MM.1S (cell line): ENCODE results near the gene SDF2L1.
A peak's percentile ranks its signal among the peaks of the same experiment; 100 is the strongest.

ENCODE experiments used
- DNase-seq: peaks from one replicate; pipeline ENCODE4 v3.0.0-alpha.2; 2015
- H2AFZ ChIP-seq: fragments of 300-600 bp; sonication (generic); 2 replicates; pipeline ENCODE4 v1.6.0; 2016; ENCODE audit warnings: antibody characterized with exemption, low read length
- H3F3A ChIP-seq: fragments of 300-600 bp; sonication (generic); 2 replicates; pipeline ENCODE4 v1.6.1; 2016; ENCODE audit warnings: mild to moderate bottlenecking, antibody characterized with exemption, low read length, moderate library complexity, mixed read lengths; ENCODE audit not compliant: insufficient read depth
- H3K27ac ChIP-seq: fragments of 300-600 bp; sonication (generic); 2 replicates; pipeline ENCODE4 v1.5.1; 2016; ENCODE audit warnings: mild to moderate bottlenecking, low read length
- H3K27me3 ChIP-seq: fragments of 300-600 bp; sonication (generic); replicated peaks from 2 replicates; pipeline ENCODE4 v1.6.0; 2016; ENCODE audit warnings: low read length; ENCODE audit not compliant: insufficient read depth
- H3K36me3 ChIP-seq: fragments of 300-600 bp; sonication (generic); replicated peaks from 2 replicates; pipeline ENCODE4 v1.6.1; 2016; ENCODE audit warnings: mild to moderate bottlenecking, low read length, mixed read lengths; ENCODE audit not compliant: insufficient read depth
- H3K4me1 ChIP-seq: fragments of 300-600 bp; sonication (generic); 2 replicates; pipeline ENCODE4 v1.6.1; 2016; ENCODE audit warnings: low read length, mixed read lengths
- H3K4me2 ChIP-seq: fragments of 300-600 bp; sonication (generic); 2 replicates; pipeline ENCODE4 v1.6.0; 2016; ENCODE audit warnings: low read depth, low read length
- H3K4me3 ChIP-seq: fragments of 300-600 bp; sonication (generic); 2 replicates; pipeline ENCODE4 v1.5.1; 2016; ENCODE audit warnings: low read length, mixed read lengths
- H3K79me2 ChIP-seq: fragments of 300-600 bp; sonication (generic); 2 replicates; pipeline ENCODE4 v1.6.1; 2016; ENCODE audit warnings: mixed run types, low read length, mixed read lengths
- H3K9ac ChIP-seq: fragments of 300-600 bp; sonication (generic); 2 replicates; pipeline ENCODE4 v1.6.1; 2016; ENCODE audit warnings: low read length, mixed read lengths
- H3K9me2 ChIP-seq: fragments of 300-600 bp; sonication (generic); replicated peaks from 2 replicates; pipeline ENCODE4 v1.6.1; 2016; ENCODE audit warnings: mild to moderate bottlenecking, low read length, mixed read lengths; ENCODE audit not compliant: insufficient read depth
- H3K9me3 ChIP-seq: fragments of 300-600 bp; sonication (generic); replicated peaks from 2 replicates; pipeline ENCODE4 v1.6.1; 2016; ENCODE audit warnings: mild to moderate bottlenecking, low read length, mixed read lengths; ENCODE audit not compliant: insufficient read depth
- H4K20me1 ChIP-seq: fragments of 300-600 bp; sonication (generic); 2 replicates; pipeline ENCODE4 v1.6.1; 2016; ENCODE audit warnings: mild to moderate bottlenecking, low read length, moderate library complexity, mixed read lengths; ENCODE audit not compliant: insufficient read depth
- CTCF ChIP-seq: fragments of 300-600 bp; sonication (generic); IDR thresholded peaks from 2 replicates; pipeline ENCODE4 v1.5.1; 2016; ENCODE audit warnings: antibody characterized with exemption, low read length, mixed read lengths
- EZH2 ChIP-seq: fragments of 300-600 bp; sonication (generic); optimal IDR thresholded peaks from 2 replicates; pipeline ENCODE3; 2017; ENCODE audit warnings: low read depth, mild to moderate bottlenecking, antibody characterized with exemption, low read length, mixed read lengths
- EZH2phosphoT487 ChIP-seq: fragments of 300-600 bp; sonication (generic); IDR thresholded peaks from 2 replicates; pipeline ENCODE4 v1.6.1; 2018; ENCODE audit warnings: antibody characterized with exemption, low read length

SDF2L1 gene

GRCh38 chr22:21650280-21650679 is 8.2 kb downstream of the SDF2L1 start:
- H3K4me1 ChIP-seq = peaks cover 7% of the 10 kb centered on the region
- no peaks in the 10 kb centered on the region for H3K36me3 ChIP-seq
- H2AFZ ChIP-seq = no peak overlapping the region
- no peak overlapping the region for H3K4me2 ChIP-seq
- no peak overlapping the region for H3K4me3 ChIP-seq
- no peak overlapping the region for H3K27ac ChIP-seq
- no peak overlapping the region for H3K9ac ChIP-seq
- H4K20me1 ChIP-seq = no peaks in the 10 kb centered on the region
- no peaks in the 10 kb centered on the region for H3K9me2 ChIP-seq
- H3K79me2 ChIP-seq = peaks cover 11% of the 10 kb centered on the region; the same call in 1 of the 2 replicates
- H3K9me3 ChIP-seq = no peaks in the 10 kb centered on the region
- no peak for TF ChIP-seq CTCF
- no peak for TF ChIP-seq EZH2phosphoT487
- TF ChIP-seq EZH2 = no peak
- DNase-seq = no peak
- H3K27me3 ChIP-seq = no peaks in the 10 kb centered on the region
- peaks cover 15% of the 10 kb centered on the region for H3F3A ChIP-seq

GRCh38 chr22:21650823-21651520 is 8.9 kb downstream of the SDF2L1 start:
- peaks cover 11% of the 10 kb centered on the region; the same call in 1 of the 2 replicates for H3K79me2 ChIP-seq
- H3K9me3 ChIP-seq = no peaks in the 10 kb centered on the region
- peaks cover 7% of the 10 kb centered on the region for H3K4me1 ChIP-seq
- no peaks in the 10 kb centered on the region for H3K9me2 ChIP-seq
- H3K27me3 ChIP-seq = no peaks in the 10 kb centered on the region
- peak overlapping the region; percentile 70 for H3K9ac ChIP-seq
- DNase-seq = no peak
- no peak for TF ChIP-seq CTCF
- TF ChIP-seq EZH2 = no peak
- no peak for TF ChIP-seq EZH2phosphoT487
- H3K4me3 ChIP-seq = peak overlapping the region; percentile 91
- peak overlapping the region; percentile 100 for H2AFZ ChIP-seq
- no peaks in the 10 kb centered on the region for H3K36me3 ChIP-seq
- H3K27ac ChIP-seq = peak overlapping the region; percentile 48; the same call in 1 of the 2 replicates
- no peaks in the 10 kb centered on the region for H4K20me1 ChIP-seq
- H3F3A ChIP-seq = peaks cover 15% of the 10 kb centered on the region
- peak overlapping the region; percentile 100 for H3K4me2 ChIP-seq

- peaks cover 7% of the 10 kb centered on the region for H3K4me1 ChIP-seq
- TF ChIP-seq CTCF (no peak), EZH2 (no peak), EZH2phosphoT487 (no peak)
- no peaks in the 10 kb centered on the region for H3K27me3 ChIP-seq
- H2AFZ ChIP-seq = peak overlapping the region; percentile 100
- H3K9me3 ChIP-seq = no peaks in the 10 kb centered on the region
- peak overlapping the region; percentile 100 for H3K4me2 ChIP-seq
- no peak for DNase-seq
- H3K79me2 ChIP-seq = peaks cover 11% of the 10 kb centered on the region; the same call in 1 of the 2 replicates
- no peaks in the 10 kb centered on the region for H3K9me2 ChIP-seq
- no peaks in the 10 kb centered on the region for H3K36me3 ChIP-seq
- H4K20me1 ChIP-seq = no peaks in the 10 kb centered on the region
- peak overlapping the region; percentile 70 for H3K9ac ChIP-seq
- peaks cover 15% of the 10 kb centered on the region for H3F3A ChIP-seq
- peak overlapping the region; percentile 91 for H3K4me3 ChIP-seq
- peak overlapping the region; percentile 48; the same call in 1 of the 2 replicates for H3K27ac ChIP-seq
Measured at GRCh38 chr22:21651521-21652009, 9.5 kb downstream of the SDF2L1 start.
